ENCODE data around the gene GUCY1A2.

DNA sequence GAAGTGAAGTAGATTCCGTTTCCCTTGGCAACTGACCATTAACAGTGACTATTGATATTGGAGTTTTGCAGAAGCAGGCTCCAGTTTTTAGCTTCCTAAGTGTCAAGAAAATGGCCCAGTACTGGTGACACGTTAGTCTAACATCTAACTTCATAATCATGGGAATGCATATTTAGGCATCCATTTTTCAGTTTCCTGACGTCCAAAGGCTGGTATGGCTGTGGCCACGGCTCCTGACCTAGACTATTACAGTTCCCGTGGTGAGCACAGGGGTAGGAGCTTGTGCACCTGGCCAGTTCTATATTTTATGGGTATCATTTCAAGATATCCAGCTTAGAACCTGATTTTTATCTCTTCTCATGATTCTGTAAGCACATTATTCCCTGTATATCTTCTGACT, 323.8 kb downstream of the GUCY1A2 start:
- TF ChIP-seq, protein P1, sequence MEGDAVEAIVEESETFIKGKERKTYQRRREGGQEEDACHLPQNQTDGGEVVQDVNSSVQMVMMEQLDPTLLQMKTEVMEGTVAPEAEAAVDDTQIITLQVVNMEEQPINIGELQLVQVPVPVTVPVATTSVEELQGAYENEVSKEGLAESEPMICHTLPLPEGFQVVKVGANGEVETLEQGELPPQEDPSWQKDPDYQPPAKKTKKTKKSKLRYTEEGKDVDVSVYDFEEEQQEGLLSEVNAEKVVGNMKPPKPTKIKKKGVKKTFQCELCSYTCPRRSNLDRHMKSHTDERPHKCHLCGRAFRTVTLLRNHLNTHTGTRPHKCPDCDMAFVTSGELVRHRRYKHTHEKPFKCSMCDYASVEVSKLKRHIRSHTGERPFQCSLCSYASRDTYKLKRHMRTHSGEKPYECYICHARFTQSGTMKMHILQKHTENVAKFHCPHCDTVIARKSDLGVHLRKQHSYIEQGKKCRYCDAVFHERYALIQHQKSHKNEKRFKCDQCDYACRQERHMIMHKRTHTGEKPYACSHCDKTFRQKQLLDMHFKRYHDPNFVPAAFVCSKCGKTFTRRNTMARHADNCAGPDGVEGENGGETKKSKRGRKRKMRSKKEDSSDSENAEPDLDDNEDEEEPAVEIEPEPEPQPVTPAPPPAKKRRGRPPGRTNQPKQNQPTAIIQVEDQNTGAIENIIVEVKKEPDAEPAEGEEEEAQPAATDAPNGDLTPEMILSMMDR (IDR thresholded peaks at IDR 0.05; ENCODE audit: low read depth, low read length), result no peak
- no peak for TF ChIP-seq POLR2A (IDR thresholded peaks at IDR 0.05; ENCODE audit: extremely low read depth, insufficient read length)
